Measurements from ENCODE around the gene PGRMC2.

GRCh38 chr4:128320656-128321055 lies 33.0 kb upstream of the PGRMC2 start:
- TF ChIP-seq ZBTB7A (IDR thresholded peaks at IDR 0.05; ENCODE audit: low read depth) (no peak), REST (IDR thresholded peaks at IDR 0.05; ENCODE audit: low read depth) (no peak), YY1 (IDR thresholded peaks at IDR 0.05; ENCODE audit: low read depth) (no peak), RAD21 (IDR thresholded peaks at IDR 0.05; ENCODE audit: low read depth) (no peak), TAF1 (IDR thresholded peaks at IDR 0.05; ENCODE audit: low read depth) (no peak), CEBPB (IDR thresholded peaks at IDR 0.05) (no peak), TEAD4 (IDR thresholded peaks at IDR 0.05) (no peak), USF1 (IDR thresholded peaks at IDR 0.05) (no peak), CREB1 (IDR thresholded peaks at IDR 0.05; ENCODE audit: low read depth) (no peak), MAX (IDR thresholded peaks at IDR 0.05) (no peak), FOXM1 (IDR thresholded peaks at IDR 0.05; ENCODE audit: borderline replicate concordance, low read depth) (no peak), EGR1 (IDR thresholded peaks at IDR 0.05) (no peak)
